ENCODE results near the gene MYLIP. TPM values are rescaled to one million over a fixed set of nuclear protein-coding genes. Genes with fewer than 3 reads are reported as not detected.

The MYLIP gene
- total RNA-seq, 1 experiment from 2014 or later = 50.0 TPM

DNA sequence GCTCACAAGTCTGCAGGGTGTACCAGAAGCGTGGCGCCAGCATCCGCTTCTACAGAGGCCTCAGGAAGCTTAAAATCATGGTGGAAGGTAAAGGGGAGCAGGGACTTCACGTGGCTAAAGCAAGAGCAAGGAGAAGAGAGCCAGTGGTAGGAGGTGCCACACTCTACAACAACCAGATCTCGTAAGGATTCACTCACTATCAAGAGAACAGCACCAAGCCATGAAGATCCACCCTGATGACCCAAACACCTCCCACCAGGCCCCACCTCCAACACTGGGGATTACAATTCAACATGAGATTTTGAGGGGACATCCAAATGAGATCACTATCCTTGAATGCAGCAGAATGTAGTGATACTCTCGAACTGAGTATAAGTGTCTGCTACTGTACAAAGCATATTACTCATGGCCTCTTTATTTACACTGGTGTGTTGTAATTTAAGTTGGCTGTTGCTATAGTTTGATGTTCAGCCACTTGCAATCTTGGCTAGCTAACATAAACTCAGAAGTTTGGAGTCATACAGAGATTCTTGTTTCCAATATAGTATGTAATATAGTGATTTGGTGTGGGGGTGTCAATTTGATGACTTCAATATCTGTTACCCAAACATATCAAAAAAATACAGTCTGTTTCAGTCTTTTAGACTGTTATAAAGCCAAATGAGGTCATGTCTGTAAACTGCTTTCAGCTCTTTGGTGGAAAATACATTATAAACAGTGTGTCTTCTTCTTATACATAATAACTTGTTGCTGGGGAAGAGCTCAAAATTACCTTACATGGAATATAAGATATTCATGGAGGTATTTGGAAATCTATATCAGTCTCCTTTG, 39.4 kb upstream of the MYLIP start:
- ChIA-PET POLR2A (no interaction called here), CTCF (no interaction called here)
- no peaks in the 10 kb centered on the region for H3K4me1 Mint-ChIP-seq
- TF ChIP-seq, protein P1, sequence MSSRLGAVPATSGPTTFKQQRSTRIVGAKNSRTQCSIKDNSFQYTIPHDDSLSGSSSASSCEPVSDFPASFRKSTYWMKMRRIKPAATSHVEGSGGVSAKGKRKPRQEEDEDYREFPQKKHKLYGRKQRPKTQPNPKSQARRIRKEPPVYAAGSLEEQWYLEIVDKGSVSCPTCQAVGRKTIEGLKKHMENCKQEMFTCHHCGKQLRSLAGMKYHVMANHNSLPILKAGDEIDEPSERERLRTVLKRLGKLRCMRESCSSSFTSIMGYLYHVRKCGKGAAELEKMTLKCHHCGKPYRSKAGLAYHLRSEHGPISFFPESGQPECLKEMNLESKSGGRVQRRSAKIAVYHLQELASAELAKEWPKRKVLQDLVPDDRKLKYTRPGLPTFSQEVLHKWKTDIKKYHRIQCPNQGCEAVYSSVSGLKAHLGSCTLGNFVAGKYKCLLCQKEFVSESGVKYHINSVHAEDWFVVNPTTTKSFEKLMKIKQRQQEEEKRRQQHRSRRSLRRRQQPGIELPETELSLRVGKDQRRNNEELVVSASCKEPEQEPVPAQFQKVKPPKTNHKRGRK (CRISPR knock-in tag; IDR thresholded peaks at IDR 0.05; ENCODE audit: borderline replicate concordance) = no peak
- peak; percentile 79 for TF ChIP-seq GABPB1 (CRISPR knock-in tag; IDR thresholded peaks at IDR 0.05)
- no peak for TF ChIP-seq ATF3 (CRISPR knock-in tag; conservative IDR thresholded peaks at IDR 0.05)
- ATAC-seq = no peak
- no peaks in the 10 kb centered on the region for H3K9me3 Mint-ChIP-seq
- no peaks in the 10 kb centered on the region for H3K36me3 Mint-ChIP-seq
- H3K27me3 Mint-ChIP-seq (ENCODE audit: low read depth) = no peaks in the 10 kb centered on the region; the same call in 1 of the 2 replicates
- DNase-seq (ENCODE audit: low spot score) = no peak
- H3K27ac Mint-ChIP-seq = no peak overlapping the region
- no peak overlapping the region for H3K4me3 Mint-ChIP-seq

DNA sequence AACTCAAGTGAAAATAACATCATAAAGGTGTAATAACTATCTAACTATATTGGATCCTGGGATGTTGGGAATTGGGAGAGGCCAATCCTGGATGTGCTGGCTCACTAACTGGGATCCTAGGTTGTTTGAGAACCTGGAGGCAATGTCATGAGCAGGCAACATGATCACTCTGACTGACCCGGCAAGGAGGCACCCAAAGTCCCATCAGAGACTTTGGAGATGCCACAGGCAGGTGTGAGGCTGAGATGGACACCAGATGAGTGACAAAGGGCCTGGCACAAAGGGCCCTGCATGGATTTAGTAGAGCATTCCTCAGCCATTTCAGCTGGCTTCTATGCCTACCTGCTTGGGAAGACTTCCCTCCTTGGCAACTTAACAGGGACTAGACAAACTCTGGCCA, 38.4 kb upstream of the MYLIP start:
- Mint-ChIP-seq H3K36me3 (no peaks in the 10 kb centered on the region), H3K4me3 (no peak overlapping the region), H3K4me1 (no peaks in the 10 kb centered on the region), H3K9me3 (no peaks in the 10 kb centered on the region), H3K27me3 (ENCODE audit: low read depth) (no peaks in the 10 kb centered on the region; the same call in 1 of the 2 replicates), H3K27ac (no peak overlapping the region)
- ChIA-PET CTCF (no interaction called here), POLR2A (no interaction called here)
- ATAC-seq = no peak
- DNase-seq (ENCODE audit: low spot score) = no peak
- TF ChIP-seq USF2 (CRISPR knock-in tag; IDR thresholded peaks at IDR 0.05) (no peak), AR (CRISPR knock-in tag; IDR thresholded peaks at IDR 0.05) (no peak), FOXJ3 (CRISPR knock-in tag; IDR thresholded peaks at IDR 0.05; ENCODE audit: borderline replicate concordance) (no peak), CREB1 (CRISPR knock-in tag; IDR thresholded peaks at IDR 0.05) (no peak), SP1 (CRISPR knock-in tag; conservative IDR thresholded peaks at IDR 0.05) (no peak), NR1H2 (CRISPR knock-in tag; IDR thresholded peaks at IDR 0.05) (no peak), AFF4 (CRISPR knock-in tag; IDR thresholded peaks at IDR 0.05; ENCODE audit: borderline replicate concordance) (no peak), GABPB1 (CRISPR knock-in tag; IDR thresholded peaks at IDR 0.05) (no peak), SMAD3 (CRISPR knock-in tag; IDR thresholded peaks at IDR 0.05; ENCODE audit: borderline replicate concordance) (no peak), NR3C1 (CRISPR knock-in tag; conservative IDR thresholded peaks at IDR 0.05; ENCODE audit: low read depth) (no peak), ZBTB21 (CRISPR knock-in tag; IDR thresholded peaks at IDR 0.05; ENCODE audit: borderline replicate concordance) (no peak), ZNF425 (CRISPR knock-in tag; conservative IDR thresholded peaks at IDR 0.05) (no peak), FOXP1 (CRISPR knock-in tag; IDR thresholded peaks at IDR 0.05; ENCODE audit: borderline replicate concordance) (no peak)
- TF ChIP-seq, protein P2, sequence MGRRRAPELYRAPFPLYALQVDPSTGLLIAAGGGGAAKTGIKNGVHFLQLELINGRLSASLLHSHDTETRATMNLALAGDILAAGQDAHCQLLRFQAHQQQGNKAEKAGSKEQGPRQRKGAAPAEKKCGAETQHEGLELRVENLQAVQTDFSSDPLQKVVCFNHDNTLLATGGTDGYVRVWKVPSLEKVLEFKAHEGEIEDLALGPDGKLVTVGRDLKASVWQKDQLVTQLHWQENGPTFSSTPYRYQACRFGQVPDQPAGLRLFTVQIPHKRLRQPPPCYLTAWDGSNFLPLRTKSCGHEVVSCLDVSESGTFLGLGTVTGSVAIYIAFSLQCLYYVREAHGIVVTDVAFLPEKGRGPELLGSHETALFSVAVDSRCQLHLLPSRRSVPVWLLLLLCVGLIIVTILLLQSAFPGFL (CRISPR knock-in tag; IDR thresholded peaks at IDR 0.05; ENCODE audit: borderline replicate concordance) = no peak
- TF ChIP-seq, protein P3, sequence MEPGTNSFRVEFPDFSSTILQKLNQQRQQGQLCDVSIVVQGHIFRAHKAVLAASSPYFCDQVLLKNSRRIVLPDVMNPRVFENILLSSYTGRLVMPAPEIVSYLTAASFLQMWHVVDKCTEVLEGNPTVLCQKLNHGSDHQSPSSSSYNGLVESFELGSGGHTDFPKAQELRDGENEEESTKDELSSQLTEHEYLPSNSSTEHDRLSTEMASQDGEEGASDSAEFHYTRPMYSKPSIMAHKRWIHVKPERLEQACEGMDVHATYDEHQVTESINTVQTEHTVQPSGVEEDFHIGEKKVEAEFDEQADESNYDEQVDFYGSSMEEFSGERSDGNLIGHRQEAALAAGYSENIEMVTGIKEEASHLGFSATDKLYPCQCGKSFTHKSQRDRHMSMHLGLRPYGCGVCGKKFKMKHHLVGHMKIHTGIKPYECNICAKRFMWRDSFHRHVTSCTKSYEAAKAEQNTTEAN (CRISPR knock-in tag; IDR thresholded peaks at IDR 0.05) = no peak
